ENCODE data around the gene PRAC1. TPM values are rescaled to one million over a fixed set of nuclear protein-coding genes. Genes with fewer than 3 reads are reported as not detected.

The PRAC1 gene
- total and polyA plus RNA-seq, 10 of the 15 experiments (the other 5 are each of a cell fraction or from before 2014, with no cell fraction given) = not detected

- H3K27me3 ChIP-seq (replicated peaks in 1 of 2; ENCODE audit: control insufficient read depth in 2 of 2, insufficient read depth in 2 of 2, low read length in 1 of 2) = peaks cover 32 to 64% of the 10 kb centered on the region in 2 experiments
- BruUV-seq (replicated peaks) = no TSS peak
- no peak overlapping the region for H3K4me2 ChIP-seq (ENCODE audit: control insufficient read depth, insufficient read depth)
- H2AFZ ChIP-seq (ENCODE audit: control insufficient read depth, low read depth, low read length) = no peak overlapping the region
- no peaks in the 10 kb centered on the region for H3K36me3 ChIP-seq (ENCODE audit: control insufficient read depth in 2 of 2, insufficient read depth in 2 of 2, low read length in 1 of 2)
- H4K20me1 ChIP-seq (ENCODE audit: control insufficient read depth, insufficient read depth) = peaks cover 2% of the 10 kb centered on the region; the same call in 1 of the 2 replicates
- no peaks in the 10 kb centered on the region for H3K79me2 ChIP-seq (ENCODE audit: control insufficient read depth, insufficient read depth, low read length)
- ChIA-PET RAD21 (ENCODE audit: unreplicated experiment) (no interaction called here), CTCF (interaction anchor here (0.6 to 1.8 kb wide), 5 partner anchors 12 to 280 kb away, joined by 3 to 7 read pairs (median 3); no protein-coding TSS in a partner anchor), POLR2A (no interaction called here), SMC1A (ENCODE audit: uncharacterized antibody, unreplicated experiment) (interaction anchor here (1.1 kb wide), 1 partner anchor 26 kb away, joined by 5 read pairs; no protein-coding TSS in a partner anchor)
- DNase-seq (ENCODE audit: low read depth, low spot score) = no peak
- TF ChIP-seq POU2F2 (IDR thresholded peaks at IDR 0.05; ENCODE audit: borderline replicate concordance, low read depth, low read length) (no peak), IRF4 (IDR thresholded peaks at IDR 0.05; ENCODE audit: low read depth, low read length) (no peak), ZNF384 (IDR thresholded peaks at IDR 0.05; ENCODE audit: borderline replicate concordance, low read depth, low read length) (no peak), SUPT20H (IDR thresholded peaks at IDR 0.05; ENCODE audit: borderline replicate concordance, control insufficient read depth, low read depth, low read length) (no peak), IRF5 (IDR thresholded peaks at IDR 0.05; ENCODE audit: borderline replicate concordance) (no peak), BCL11A (IDR thresholded peaks at IDR 0.05; ENCODE audit: low read depth, low read length) (no peak), SUZ12 (IDR thresholded peaks at IDR 0.05; ENCODE audit: unreplicated experiment) (no peak), EGR1 (IDR thresholded peaks at IDR 0.05; ENCODE audit: borderline replicate concordance in 1 of 2, low read depth in 2 of 2, low read length in 2 of 2) (no peak), DPF2 (IDR thresholded peaks at IDR 0.05) (no peak)
- TF ChIP-seq, protein P1, sequence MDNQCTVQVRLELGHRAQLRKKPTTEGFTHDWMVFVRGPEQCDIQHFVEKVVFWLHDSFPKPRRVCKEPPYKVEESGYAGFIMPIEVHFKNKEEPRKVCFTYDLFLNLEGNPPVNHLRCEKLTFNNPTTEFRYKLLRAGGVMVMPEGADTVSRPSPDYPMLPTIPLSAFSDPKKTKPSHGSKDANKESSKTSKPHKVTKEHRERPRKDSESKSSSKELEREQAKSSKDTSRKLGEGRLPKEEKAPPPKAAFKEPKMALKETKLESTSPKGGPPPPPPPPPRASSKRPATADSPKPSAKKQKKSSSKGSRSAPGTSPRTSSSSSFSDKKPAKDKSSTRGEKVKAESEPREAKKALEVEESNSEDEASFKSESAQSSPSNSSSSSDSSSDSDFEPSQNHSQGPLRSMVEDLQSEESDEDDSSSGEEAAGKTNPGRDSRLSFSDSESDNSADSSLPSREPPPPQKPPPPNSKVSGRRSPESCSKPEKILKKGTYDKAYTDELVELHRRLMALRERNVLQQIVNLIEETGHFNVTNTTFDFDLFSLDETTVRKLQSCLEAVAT (IDR thresholded peaks at IDR 0.05) = no peak
- no peaks in the 10 kb centered on the region for H3K4me1 ChIP-seq (ENCODE audit: control insufficient read depth, insufficient read depth, low read length)
- no peak overlapping the region for H3K27ac ChIP-seq (ENCODE audit: control insufficient read depth, insufficient read depth)
- no peak overlapping the region for H3K4me3 ChIP-seq
- 20% methylated on average over 32 of the region's 32 CpGs for WGBS (ENCODE audit: insufficient coverage, insufficient replicate concordance, low lambda C conversion rate, missing lambda C conversion rate)
- no peaks in the 10 kb centered on the region; the same call in 2 of the 3 replicates for H3K9me3 ChIP-seq (replicated peaks; ENCODE audit: control insufficient read depth, insufficient read depth, low read length)
- in situ Hi-C loops (cut with MboI) (no loop called here), intact Hi-C loops (cut with micrococcal nuclease; ENCODE audit: unreplicated experiment) (no loop called here)
- no peak overlapping the region for H3K9ac ChIP-seq (ENCODE audit: control insufficient read depth, insufficient read depth, low read length)
- no peak for FAIRE-seq
- ATAC-seq = no peak
These were observed 27.6 kb upstream of the PRAC1 start for GRCh38 chr17:48749621-48750553.

All from GM12878 (cell line).